NCI-H187 (cell line): Measurements from ENCODE around the gene TEPSIN.

ENCODE experiments used
- DNase-seq, 2 experiments: peaks; one replicate each; lab custom pipeline; 2025; lab: John Stamatoyannopoulos, UW

Gene TEPSIN

DNA sequence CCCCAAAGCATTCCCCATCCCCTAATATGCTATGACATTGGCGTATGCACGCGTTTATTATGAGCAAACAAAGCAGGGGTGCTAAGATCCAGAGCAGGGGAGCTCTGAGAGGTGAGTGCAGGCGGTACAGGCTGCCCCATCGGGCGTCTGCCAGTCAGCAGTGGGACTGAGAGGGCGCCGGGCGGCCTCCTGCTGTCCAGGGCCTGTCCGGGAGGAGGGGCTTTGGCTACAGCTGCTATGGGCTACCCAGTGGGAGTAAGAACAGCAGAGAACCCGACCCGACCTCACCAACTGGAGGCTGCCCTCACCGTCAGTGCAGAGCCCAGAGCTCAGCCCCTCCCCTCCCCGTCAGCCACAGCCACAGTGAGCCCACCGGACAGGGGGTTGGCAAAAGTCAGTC is 54.3 kb downstream of the TEPSIN start:
- DNase-seq = no peak

DNA sequence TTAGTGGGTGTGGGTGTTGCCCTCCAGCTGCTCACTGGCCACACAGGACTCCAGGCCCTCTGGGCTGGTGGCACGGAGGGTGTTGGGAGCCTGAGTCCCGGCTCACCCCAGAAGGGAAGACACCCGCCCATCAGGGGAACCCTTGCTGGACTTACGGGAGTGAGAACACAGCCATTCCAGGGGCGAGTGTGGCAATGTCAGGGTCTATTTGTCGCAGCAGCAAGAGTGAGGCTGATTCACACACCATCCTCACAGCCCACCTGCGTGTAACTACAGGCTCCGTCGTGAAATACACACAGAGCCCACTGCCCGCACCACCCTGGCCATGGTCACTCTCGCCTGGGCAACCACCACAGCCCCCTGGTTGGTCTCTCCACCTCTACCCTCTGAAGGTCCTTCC is 55.0 kb downstream of the TEPSIN start:
- no peak for DNase-seq

- DNase-seq = no peak
These were observed 55.5 kb downstream of the TEPSIN start for GRCh38 chr17:81183316-81183715.

- DNase-seq = no peak
These were observed 56.3 kb downstream of the TEPSIN start for GRCh38 chr17:81182596-81182995.

DNA sequence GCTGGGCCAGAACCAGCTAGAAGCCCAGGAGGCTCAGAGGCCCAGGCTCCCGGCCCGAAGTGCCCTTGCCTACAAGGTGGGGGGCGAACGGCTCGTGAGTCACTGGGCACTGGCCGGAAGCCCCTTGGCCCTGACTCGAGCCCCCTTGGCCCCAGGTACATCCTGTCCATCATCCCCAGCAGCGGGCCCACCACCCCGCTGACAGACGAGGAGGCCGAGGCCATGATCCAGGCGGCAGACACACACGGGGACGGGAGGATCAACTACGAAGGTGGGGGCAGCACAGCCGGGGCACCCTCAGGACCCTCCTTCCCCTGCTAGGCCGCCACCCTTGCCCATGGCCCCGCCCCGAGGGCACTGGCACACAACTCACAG is 57.1 kb downstream of the TEPSIN start:
- no peak for DNase-seq

- DNase-seq = no peak
These were observed 57.7 kb downstream of the TEPSIN start for GRCh38 chr17:81180836-81181810.

DNA sequence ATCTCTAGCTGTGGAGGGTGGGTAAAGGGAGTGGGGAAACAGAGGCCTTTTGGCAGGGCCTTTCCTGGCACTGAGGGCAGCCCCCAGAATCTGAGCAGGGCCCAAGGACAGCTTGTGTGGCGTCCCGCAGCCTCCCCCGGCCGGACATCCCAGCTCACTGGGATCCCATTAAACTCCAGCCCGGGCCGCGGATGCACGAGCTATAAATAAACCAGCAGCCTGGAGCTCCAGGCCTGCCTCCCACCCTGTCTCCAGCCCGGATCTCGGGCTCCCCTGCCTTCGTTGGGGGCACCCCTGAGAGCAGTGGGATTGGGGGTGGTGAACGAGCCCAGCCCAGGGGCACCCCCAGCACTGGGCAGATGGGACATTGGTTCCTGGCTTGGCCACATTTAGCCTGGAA is 59.0 kb downstream of the TEPSIN start:
- no peak for DNase-seq

GRCh38 chr17:81179220-81179619 is 59.6 kb downstream of the TEPSIN start:
- DNase-seq = no peak
